Heart right ventricle (tissue), 16 donors: Measurements from ENCODE around the gene REEP1. TPM values are rescaled to one million over a fixed set of nuclear protein-coding genes. Genes with fewer than 3 reads are reported as not detected.

Source experiments
- ATAC-seq, 8 donors: fragments of 200-7000 bp; cut with Tn5 transposase; one replicate each; pipeline ENCODE4 v1.9.1; 2020; ENCODE audit warnings: mild to moderate bottlenecking in 8 of 8, moderate library complexity in 8 of 8, moderate number of reproducible peaks in 1 of 8
- DNase-seq, 2 donors: peaks; one replicate each; pipeline ENCODE4 v3.0.0-alpha.2; 2020
- H3K27ac ChIP-seq, 10 donors: fragments of 200-600 bp; sonication (generic) in 2 of 10; one replicate each; pipeline versions ENCODE4 v1.5.0 to v1.8.0; 2020 to 2022; ENCODE audit warnings: mild to moderate bottlenecking in 3 of 10
- H3K27me3 ChIP-seq, 7 donors: fragments of 200-600 bp; one replicate each; pipeline ENCODE4 v1.8.0; 2021 to 2022; ENCODE audit warnings: mild to moderate bottlenecking in 2 of 7
- H3K36me3 ChIP-seq, 9 donors: fragments of 200-600 bp; sonication (generic) in 1 of 9; one replicate each; pipeline versions ENCODE4 v1.5.0 to v1.8.0; 2020 to 2022; ENCODE audit warnings: mild to moderate bottlenecking in 2 of 9
- H3K4me1 ChIP-seq, 9 donors: fragments of 200-600 bp; sonication (generic) in 1 of 9; one replicate each; pipeline versions ENCODE4 v1.5.0 to v1.8.0; 2020 to 2022; ENCODE audit warnings: mild to moderate bottlenecking in 4 of 9
- H3K4me3 ChIP-seq, 10 donors: fragments of 200-600 bp; sonication (generic) in 2 of 10; one replicate each; pipeline versions ENCODE4 v1.5.0 to v1.8.0; 2020 to 2022; ENCODE audit warnings: mild to moderate bottlenecking in 7 of 10, moderate library complexity in 2 of 10
- H3K9me3 ChIP-seq, 11 donors: fragments of 200-600 bp in 10 of 11; sonication (generic) in 2 of 11; one replicate each; pipeline versions ENCODE4 v1.5.0 to v1.8.0; 2013 to 2022; ENCODE audit warnings: mild to moderate bottlenecking in 2 of 11, control low read depth in 1 of 11, moderate library complexity in 1 of 11
- CTCF ChIP-seq, 9 donors: fragments of 200-600 bp; sonication (generic) in 2 of 9; IDR thresholded peaks; one replicate each; pipeline versions ENCODE4 v1.5.0 to v1.8.0; 2021 to 2022; ENCODE audit warnings: antibody characterized with exemption in 9 of 9, mild to moderate bottlenecking in 5 of 9, moderate library complexity in 1 of 9
- WGBS, 2 donors: extraction: QIAGEN DNeasy Blood & Tissue Kit; methylation state at CpG; one replicate each; pipeline ENCODE4 v1.1.7; 2013; ENCODE audit warnings: inconsistent platforms in 1 of 2; 5-methylcytosine and 5-hydroxymethylcytosine counted together
- intact Hi-C, 10 donors: fragments of 100-400 bp; cut with DNase I; formaldehyde crosslinking; loops; one replicate each; pipeline versions ENCODE4 v1.11.1 to v1.14.2; 2022
- polyA plus RNA-seq, 2 donors: library from polyadenylated mRNA; stranded (reverse); fragments of 200-250 nt; gene quantifications; one replicate each; pipeline ENCODE4 v1.2.3, GENCODE V29; 2013
- total RNA-seq, 10 donors: library from RNA; stranded (reverse); fragmentation: NEBNext Ultra II Directional in 3 of 10; extraction: Animal tissue kit (Norgen Biotek cat#: 25700) in 3 of 10; gene quantifications; one replicate each; pipeline versions ENCODE4 v1.2.1 to v1.2.4, GENCODE V29; 2021 to 2023
- donor health status: Arrhythmogenic right ventricular cardiomyopathy.
- donor health status: ischemic (EF 13 %, LVEDD 7.1; RV severe dilation, severe dysfunction).
- donor health status: healthy with polysubstance abuse.
- donor health status: DM: no; HTN: yes; CAD: no.
- donor health status: DM: no; HTN: no; CAD: no.
- donor health status: ischemic (EF 25% LVEDD 6.9; RV normal size, moderate dysfunction).
- donor health status: ischemic (EF 25% LVEDD 5.7; RV mildly dilated, moderate dysfunction).
- donor health status: healthy.
- donor health status: DM: yes; HTN: yes; CAD: no.
- donor health status: Ischemic cardiomyopathy.
- donor health status: ischemic (EF 35%, LVEDD 5.7; RV mildly dilated, moderate dysfunction).
- donor health status: nonischemic (EF 11% LVEDD 7.7; RV severe dilation, severe dysfunction).
- donor health status: DM: yes; HTN: yes; CAD: no.
- donor health status: PGD.
- donor health status: ischemic (EF 29% LVEDD 5.4; RV normal size, mild dysfunction).
- donor health status: nonischemic (EF 23%, LVEDD 6.1; RV moderate dilation, normal function).

Gene REEP1
- total and polyA plus RNA-seq, 12 donors = 15.2 to 30.5 (median 25.6) TPM

GRCh38 chr2:86226636-86227520 lies 110.5 kb downstream of the REEP1 start:
- Histone ChIP-seq H3K36me3 (no peaks in the 10 kb centered on the region), H3K4me1 (peaks cover 17 to 49% (median 39%) of the 10 kb centered on the region in 9 donors), H3K9me3 (no peaks in the 10 kb centered on the region), H3K27ac (peak overlapping the region in 1 of 10 donors; percentile 22), H3K4me3 (no peak overlapping the region), H3K27me3 (no peaks in the 10 kb centered on the region)
- DNase-seq = no peak
- no peak for ATAC-seq
- TF ChIP-seq CTCF (IDR thresholded peaks at IDR 0.05) = no peak
- intact Hi-C loops = loop anchor here in 5 of 10 donors (10.0 kb wide), 3 partner anchors 48 to 218 kb away; partner anchors contain the start of gene KDM3A (in 2 of the 5)
- 75 to 82% methylated on average over 9 of the region's 9 CpGs for WGBS, 2 donors

GRCh38 chr2:86226070-86226469 lies 111.4 kb downstream of the REEP1 start:
- Histone ChIP-seq H3K9me3 (no peaks in the 10 kb centered on the region), H3K4me3 (no peak overlapping the region), H3K27ac (peak overlapping the region in 5 of 10 donors; percentile 86 to 94 (median 90)), H3K27me3 (no peaks in the 10 kb centered on the region), H3K36me3 (no peaks in the 10 kb centered on the region), H3K4me1 (peaks cover 17 to 57% (median 47%) of the 10 kb centered on the region in 9 donors)
- DNase-seq = no peak
- no peak for TF ChIP-seq CTCF (IDR thresholded peaks at IDR 0.05)
- intact Hi-C loops = loop anchor here in 5 of 10 donors (10.0 kb wide), 3 partner anchors 49 to 219 kb away; partner anchors contain the start of gene KDM3A (in 2 of the 5)
- WGBS, 2 donors = 83 to 85% methylated on average over 4 of the region's 4 CpGs
- ATAC-seq = no peak

- intact Hi-C loops = loop anchor here in 5 of 10 donors (10.0 kb wide), 3 partner anchors 49 to 219 kb away; partner anchors contain the start of gene KDM3A (in 2 of the 5)
- Histone ChIP-seq H3K9me3 (no peaks in the 10 kb centered on the region), H3K36me3 (no peaks in the 10 kb centered on the region), H3K27ac (peak overlapping the region; percentile 77 to 94 (median 86)), H3K4me1 (peaks cover 17 to 62% (median 50%) of the 10 kb centered on the region in 9 donors), H3K27me3 (no peaks in the 10 kb centered on the region), H3K4me3 (peak overlapping the region in 3 of 10 donors; percentile 3 to 25 (median 24))
- peak in 4 of 9 donors; percentile 10 to 36 (median 28) for TF ChIP-seq CTCF (IDR thresholded peaks at IDR 0.05)
- peak; percentile 81 to 90 (median 88) for ATAC-seq
- peak; percentile 77 to 84 for DNase-seq
- WGBS, 2 donors = 4 to 10% methylated on average over 6 of the region's 6 CpGs
Observed at GRCh38 chr2:86225581-86225980, 111.8 kb downstream of the REEP1 start.

GRCh38 chr2:86224645-86225355 lies 112.6 kb downstream of the REEP1 start:
- TF ChIP-seq CTCF (IDR thresholded peaks at IDR 0.05) = no peak
- Histone ChIP-seq H3K4me3 (peak overlapping the region in 3 of 10 donors; percentile 3 to 25 (median 24)), H3K9me3 (no peaks in the 10 kb centered on the region), H3K4me1 (peaks cover 17 to 65% (median 50%) of the 10 kb centered on the region in 9 donors), H3K36me3 (no peaks in the 10 kb centered on the region), H3K27ac (peak overlapping the region; percentile 77 to 94 (median 86)), H3K27me3 (no peaks in the 10 kb centered on the region)
- ATAC-seq (peak in 4 of 8 donors; percentile 8 to 33 (median 18)), DNase-seq (no peak)
- WGBS, 2 donors = 73 to 76% methylated on average over 9 of the region's 9 CpGs
- intact Hi-C loops = loop anchor here in 8 of 10 donors (5.0 to 10.0 kb wide), 7 partner anchors 50 to 220 kb away; partner anchors contain the start of gene KDM3A (in 3 of the 8)
